Measurements from ENCODE around the gene BICD1. TPM values are rescaled to one million over a fixed set of nuclear protein-coding genes. Genes with fewer than 3 reads are reported as not detected.

Gene BICD1
- total and polyA plus RNA-seq, 2 donors (not counting 3 experiments of a cell fraction or from before 2014, with no cell fraction given), result 12.2 to 51.0 TPM

GRCh38 chr12:32146074-32146873 lies 39.6 kb downstream of the BICD1 start:
- H3K4me3 ChIP-seq (replicated peaks in 1 of 3; ENCODE audit: insufficient read depth in 1 of 3, low read depth in 1 of 3, low read length in 3 of 3), result no peak overlapping the region
- DNase-seq (ENCODE audit: low read depth, low spot score) (no peak), FAIRE-seq (no peak)
- intact Hi-C loops (cut with micrococcal nuclease) (no loop called here), dilution Hi-C loops (cut with MboI; ENCODE audit: extremely low pct_ligation_motif_present, low sequenced_read_pairs) (no loop called here)
- H3K79me2 ChIP-seq (ENCODE audit: control insufficient read depth, insufficient read depth, low read length), result peaks cover 23% of the 10 kb centered on the region
- BruUV-seq (replicated peaks), result no TSS peak
- H4K20me1 ChIP-seq (replicated peaks; ENCODE audit: control insufficient read depth, extremely low read depth, insufficient read depth, low read length), result no peaks in the 10 kb centered on the region
- no peak overlapping the region for H3K27ac ChIP-seq (ENCODE audit: insufficient read depth, low read depth, low read length)
- H3K9ac ChIP-seq (replicated peaks; ENCODE audit: extremely low read depth, insufficient read depth, low read length), result no peak overlapping the region
- CTCF ChIA-PET, result interaction anchor here (1.1 kb wide), 1 partner anchor 8 kb away, joined by 4 read pairs; no protein-coding TSS in a partner anchor
- no peak overlapping the region for H2AFZ ChIP-seq (ENCODE audit: low read depth, low read length)
- H3K36me3 ChIP-seq (ENCODE audit: control insufficient read depth in 2 of 2, extremely low read depth in 1 of 2, insufficient read depth in 2 of 2, low read length in 2 of 2), result no peaks in the 10 kb centered on the region
- no peaks in the 10 kb centered on the region for H3K9me1 ChIP-seq (replicated peaks; ENCODE audit: control insufficient read depth, extremely low read depth, insufficient read depth, low read length)
- H3K9me3 ChIP-seq (replicated peaks; ENCODE audit: control insufficient read depth, insufficient read depth, low read length), result no peaks in the 10 kb centered on the region
- no peaks in the 10 kb centered on the region for H3K27me3 ChIP-seq (ENCODE audit: control insufficient read depth in 2 of 2, insufficient read depth in 2 of 2, low read length in 2 of 2)
- TF ChIP-seq MYC (IDR thresholded peaks at IDR 0.05; ENCODE audit: low read depth, low read length) (no peak), GATA2 (IDR thresholded peaks at IDR 0.05; ENCODE audit: insufficient read depth, insufficient read length, low read depth, low read length) (no peak), FOS (IDR thresholded peaks at IDR 0.05; ENCODE audit: borderline replicate concordance, insufficient read depth, low read length) (no peak), POLR2AphosphoS5 (IDR thresholded peaks at IDR 0.05; ENCODE audit: insufficient read depth, low read depth, low read length) (no peak), EZH2 (IDR thresholded peaks at IDR 0.05; ENCODE audit: borderline replicate concordance, low read depth, low read length, severe bottlenecking) (no peak), JUN (IDR thresholded peaks at IDR 0.05; ENCODE audit: borderline replicate concordance, insufficient read depth, insufficient read length, low read depth) (no peak), POLR2A (IDR thresholded peaks at IDR 0.05; ENCODE audit: low read depth, low read length) (no peak), CTCF (IDR thresholded peaks at IDR 0.05; ENCODE audit: extremely low read depth in 1 of 2, insufficient read depth in 1 of 2, low read depth in 1 of 2, low read length in 2 of 2) (no peak)
- TF ChIP-seq, protein P1, sequence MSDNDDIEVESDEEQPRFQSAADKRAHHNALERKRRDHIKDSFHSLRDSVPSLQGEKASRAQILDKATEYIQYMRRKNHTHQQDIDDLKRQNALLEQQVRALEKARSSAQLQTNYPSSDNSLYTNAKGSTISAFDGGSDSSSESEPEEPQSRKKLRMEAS (IDR thresholded peaks at IDR 0.05; ENCODE audit: insufficient read depth, insufficient read length), result no peak
- H3K4me2 ChIP-seq (ENCODE audit: insufficient read depth, low read length), result no peak overlapping the region
- POLR2A ChIA-PET, result no interaction called here
- H3K4me1 ChIP-seq (ENCODE audit: control insufficient read depth, extremely low read depth, insufficient read depth, low read length), result no peaks in the 10 kb centered on the region
